GM19328 (cell line): Measurements from ENCODE around the gene TNFRSF1B.

Source experiments
- ATAC-seq: cut with Tn5 transposase; IDR thresholded peaks from one replicate; pipeline ENCODE4 v1.9.1; 2021; ENCODE audit warnings: mild to moderate bottlenecking, moderate library complexity; ENCODE audit not compliant: unreplicated experiment

TNFRSF1B gene

GRCh38 chr1:12166834-12167492 lies at the start of gene TNFRSF1B:
Gene TNFRSF1B (plus strand): TSS chr1:12166991. CDS start chr1:12167092, 101 bp downstream.
- no peak for ATAC-seq

- no peak for ATAC-seq
These were observed 45.4 kb upstream of the TNFRSF1B start for GRCh38 chr1:12121212-12122003.

- no peak for ATAC-seq
These were observed 43.6 kb upstream of the TNFRSF1B start for GRCh38 chr1:12123172-12123571.

- ATAC-seq, result no peak
These were observed 41.9 kb upstream of the TNFRSF1B start for GRCh38 chr1:12124693-12125421.

- no peak for ATAC-seq
These were observed 41.1 kb upstream of the TNFRSF1B start for GRCh38 chr1:12125422-12126355.

- ATAC-seq, result no peak
These were observed 40.0 kb upstream of the TNFRSF1B start for GRCh38 chr1:12126781-12127180.

- ATAC-seq, result no peak
These were observed 39.5 kb upstream of the TNFRSF1B start for GRCh38 chr1:12127206-12127810.

- no peak for ATAC-seq
These were observed 38.7 kb upstream of the TNFRSF1B start for GRCh38 chr1:12128120-12128519.

GRCh38 chr1:12129624-12130023 lies 37.2 kb upstream of the TNFRSF1B start:
- no peak for ATAC-seq

GRCh38 chr1:12130466-12131130 lies 36.2 kb upstream of the TNFRSF1B start:
- no peak for ATAC-seq

- ATAC-seq, result no peak
These were observed 34.7 kb upstream of the TNFRSF1B start for GRCh38 chr1:12132078-12132477.

- ATAC-seq, result no peak
These were observed 32.1 kb upstream of the TNFRSF1B start for GRCh38 chr1:12134716-12135115.

GRCh38 chr1:12135612-12136011 lies 31.2 kb upstream of the TNFRSF1B start:
- ATAC-seq, result no peak

- ATAC-seq, result no peak
These were observed 29.7 kb upstream of the TNFRSF1B start for GRCh38 chr1:12136916-12137610.

GRCh38 chr1:12138196-12139168 lies 28.3 kb upstream of the TNFRSF1B start:
- ATAC-seq, result no peak

GRCh38 chr1:12140016-12140415 lies 26.8 kb upstream of the TNFRSF1B start:
- ATAC-seq, result no peak

GRCh38 chr1:12140515-12141162 lies 26.2 kb upstream of the TNFRSF1B start:
- no peak for ATAC-seq
